Vagina (tissue), 2 donors: Measurements from ENCODE around the gene PLPP2.

ENCODE experiments used
- POLR2A ChIP-seq, 2 donors: fragments of 450-650 bp; IDR thresholded peaks; one replicate each; pipeline ENCODE4 v1.6.1; 2017; ENCODE audit warnings: antibody characterized with exemption in 2 of 2, mild to moderate bottlenecking in 2 of 2, moderate library complexity in 2 of 2
- TF ChIP-seq, protein P1 (sequence below), 3 experiments: fragments of 450-650 bp in 2 of 3; fragments of 200-600 bp in 1 of 3; sonication (generic) in 1 of 3; IDR thresholded peaks; one replicate each; pipeline ENCODE4 v1.5.1; 2017 to 2019; ENCODE audit warnings: antibody characterized with exemption in 3 of 3, mild to moderate bottlenecking in 2 of 3, moderate library complexity in 2 of 3

- no peak for TF ChIP-seq POLR2A (IDR thresholded peaks at IDR 0.05)
- TF ChIP-seq, protein P1, sequence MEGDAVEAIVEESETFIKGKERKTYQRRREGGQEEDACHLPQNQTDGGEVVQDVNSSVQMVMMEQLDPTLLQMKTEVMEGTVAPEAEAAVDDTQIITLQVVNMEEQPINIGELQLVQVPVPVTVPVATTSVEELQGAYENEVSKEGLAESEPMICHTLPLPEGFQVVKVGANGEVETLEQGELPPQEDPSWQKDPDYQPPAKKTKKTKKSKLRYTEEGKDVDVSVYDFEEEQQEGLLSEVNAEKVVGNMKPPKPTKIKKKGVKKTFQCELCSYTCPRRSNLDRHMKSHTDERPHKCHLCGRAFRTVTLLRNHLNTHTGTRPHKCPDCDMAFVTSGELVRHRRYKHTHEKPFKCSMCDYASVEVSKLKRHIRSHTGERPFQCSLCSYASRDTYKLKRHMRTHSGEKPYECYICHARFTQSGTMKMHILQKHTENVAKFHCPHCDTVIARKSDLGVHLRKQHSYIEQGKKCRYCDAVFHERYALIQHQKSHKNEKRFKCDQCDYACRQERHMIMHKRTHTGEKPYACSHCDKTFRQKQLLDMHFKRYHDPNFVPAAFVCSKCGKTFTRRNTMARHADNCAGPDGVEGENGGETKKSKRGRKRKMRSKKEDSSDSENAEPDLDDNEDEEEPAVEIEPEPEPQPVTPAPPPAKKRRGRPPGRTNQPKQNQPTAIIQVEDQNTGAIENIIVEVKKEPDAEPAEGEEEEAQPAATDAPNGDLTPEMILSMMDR (IDR thresholded peaks at IDR 0.05), result no peak
Observed at GRCh38 chr19:340620-341385, 49.6 kb upstream of the PLPP2 start.
